Loucy (cell line): Measurements from ENCODE around the gene DDX31.

Source experiments
- H2AFZ ChIP-seq: fragments of 200-600 bp; sonication (generic); 2 replicates; pipeline ENCODE4 v1.6.0; 2016; ENCODE audit warnings: antibody characterized with exemption, mild to moderate bottlenecking, low read length, moderate library complexity
- H3F3A ChIP-seq: fragments of 200-600 bp; 2 replicates; pipeline ENCODE4 v1.6.0; 2016; ENCODE audit warnings: antibody characterized with exemption, low read depth, mild to moderate bottlenecking
- H3K27me3 ChIP-seq: fragments of 200-600 bp; sonication (generic); 2 replicates; pipeline ENCODE4 v1.6.1; 2014; ENCODE audit warnings: low read length, mild to moderate bottlenecking; ENCODE audit not compliant: insufficient read depth, poor library complexity, severe bottlenecking
- H3K36me3 ChIP-seq: fragments of 200-600 bp; sonication (generic); 2 replicates; pipeline ENCODE4 v1.6.1; 2016; ENCODE audit warnings: low read length; ENCODE audit not compliant: insufficient read depth
- H3K4me1 ChIP-seq: fragments of 200-600 bp; sonication (generic); 2 replicates; pipeline ENCODE4 v1.5.1; 2014; ENCODE audit warnings: low read length, mild to moderate bottlenecking; ENCODE audit not compliant: insufficient read depth, poor library complexity, severe bottlenecking
- H3K4me2 ChIP-seq: fragments of 200-600 bp; sonication (generic); 2 replicates; pipeline ENCODE4 v1.6.0; 2014; ENCODE audit warnings: antibody characterized with exemption, low read length, low read depth, mild to moderate bottlenecking; ENCODE audit not compliant: poor library complexity, severe bottlenecking
- H3K4me3 ChIP-seq: fragments of 200-600 bp; sonication (generic); 2 replicates; pipeline ENCODE4 v1.5.1; 2014; ENCODE audit warnings: low read length, mild to moderate bottlenecking, mixed read lengths; ENCODE audit not compliant: poor library complexity, severe bottlenecking
- H3K79me2 ChIP-seq: fragments of 200-600 bp; sonication (generic); 2 replicates; pipeline ENCODE4 v1.6.1; 2014; ENCODE audit warnings: low read length; ENCODE audit not compliant: insufficient read depth
- H3K9ac ChIP-seq: fragments of 200-600 bp; sonication (generic); 2 replicates; pipeline ENCODE4 v1.6.0; 2014; ENCODE audit warnings: mild to moderate bottlenecking, low read depth, low read length, moderate library complexity; ENCODE audit not compliant: poor library complexity, severe bottlenecking
- H3K9me2 ChIP-seq: fragments of 200-600 bp; sonication (generic); replicated peaks from 2 replicates; pipeline ENCODE4 v1.6.1; 2016; ENCODE audit warnings: low read depth, low read length, mixed read lengths
- H3K9me3 ChIP-seq: fragments of 200-600 bp; sonication (generic); 2 replicates; pipeline ENCODE4 v1.6.1; 2014; ENCODE audit warnings: mild to moderate bottlenecking, antibody characterized with exemption, low read length, low read depth; ENCODE audit not compliant: insufficient read depth
- H4K20me1 ChIP-seq: fragments of 200-600 bp; sonication (generic); 2 replicates; pipeline ENCODE4 v1.6.0; 2014; ENCODE audit warnings: antibody characterized with exemption, low read length, mild to moderate bottlenecking; ENCODE audit not compliant: insufficient read depth, poor library complexity, severe bottlenecking
- EZH2phosphoT487 ChIP-seq: fragments of 200-600 bp; IDR thresholded peaks from 2 replicates; pipeline ENCODE4 v1.6.1; 2018; ENCODE audit warnings: antibody characterized with exemption, mild to moderate bottlenecking, moderate library complexity, borderline replicate concordance
- TF ChIP-seq, protein P1 (sequence below): fragments of 200-600 bp; sonication (generic); conservative IDR thresholded peaks from 2 replicates; pipeline ENCODE4 v1.5.1; 2014; ENCODE audit warnings: mild to moderate bottlenecking, antibody characterized with exemption, low read length

DDX31 gene

DNA sequence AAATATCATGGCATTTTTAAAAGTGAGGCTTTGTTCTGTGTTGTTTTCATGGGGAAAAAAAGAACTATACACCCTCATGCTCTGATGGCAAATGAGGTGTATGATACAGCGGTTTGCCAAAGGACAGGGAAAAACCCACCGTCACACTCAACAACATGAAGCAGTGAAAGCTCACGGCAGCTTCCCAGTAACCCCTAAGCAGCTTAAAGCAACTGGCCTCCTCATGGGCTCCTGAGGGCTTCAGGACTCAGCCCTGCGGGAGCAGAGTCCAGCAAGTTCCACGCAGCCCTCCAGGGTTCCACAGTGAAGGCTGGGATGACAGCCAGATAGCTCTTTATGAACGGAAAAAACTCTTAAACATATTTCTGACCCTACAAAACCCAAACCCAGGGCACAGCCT is 74.5 kb downstream of the DDX31 start:
- Histone ChIP-seq H3K9ac (no peak overlapping the region), H2AFZ (no peak overlapping the region), H4K20me1 (no peaks in the 10 kb centered on the region), H3K4me3 (no peak overlapping the region), H3K4me1 (no peaks in the 10 kb centered on the region), H3K4me2 (no peak overlapping the region), H3F3A (no peaks in the 10 kb centered on the region), H3K36me3 (peaks cover 12% of the 10 kb centered on the region; the same call in 1 of the 2 replicates), H3K9me2 (no peaks in the 10 kb centered on the region), H3K27me3 (no peaks in the 10 kb centered on the region), H3K79me2 (no peaks in the 10 kb centered on the region), H3K9me3 (no peaks in the 10 kb centered on the region)
- TF ChIP-seq, protein P1, sequence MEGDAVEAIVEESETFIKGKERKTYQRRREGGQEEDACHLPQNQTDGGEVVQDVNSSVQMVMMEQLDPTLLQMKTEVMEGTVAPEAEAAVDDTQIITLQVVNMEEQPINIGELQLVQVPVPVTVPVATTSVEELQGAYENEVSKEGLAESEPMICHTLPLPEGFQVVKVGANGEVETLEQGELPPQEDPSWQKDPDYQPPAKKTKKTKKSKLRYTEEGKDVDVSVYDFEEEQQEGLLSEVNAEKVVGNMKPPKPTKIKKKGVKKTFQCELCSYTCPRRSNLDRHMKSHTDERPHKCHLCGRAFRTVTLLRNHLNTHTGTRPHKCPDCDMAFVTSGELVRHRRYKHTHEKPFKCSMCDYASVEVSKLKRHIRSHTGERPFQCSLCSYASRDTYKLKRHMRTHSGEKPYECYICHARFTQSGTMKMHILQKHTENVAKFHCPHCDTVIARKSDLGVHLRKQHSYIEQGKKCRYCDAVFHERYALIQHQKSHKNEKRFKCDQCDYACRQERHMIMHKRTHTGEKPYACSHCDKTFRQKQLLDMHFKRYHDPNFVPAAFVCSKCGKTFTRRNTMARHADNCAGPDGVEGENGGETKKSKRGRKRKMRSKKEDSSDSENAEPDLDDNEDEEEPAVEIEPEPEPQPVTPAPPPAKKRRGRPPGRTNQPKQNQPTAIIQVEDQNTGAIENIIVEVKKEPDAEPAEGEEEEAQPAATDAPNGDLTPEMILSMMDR: no peak
- TF ChIP-seq EZH2phosphoT487: no peak

DNA sequence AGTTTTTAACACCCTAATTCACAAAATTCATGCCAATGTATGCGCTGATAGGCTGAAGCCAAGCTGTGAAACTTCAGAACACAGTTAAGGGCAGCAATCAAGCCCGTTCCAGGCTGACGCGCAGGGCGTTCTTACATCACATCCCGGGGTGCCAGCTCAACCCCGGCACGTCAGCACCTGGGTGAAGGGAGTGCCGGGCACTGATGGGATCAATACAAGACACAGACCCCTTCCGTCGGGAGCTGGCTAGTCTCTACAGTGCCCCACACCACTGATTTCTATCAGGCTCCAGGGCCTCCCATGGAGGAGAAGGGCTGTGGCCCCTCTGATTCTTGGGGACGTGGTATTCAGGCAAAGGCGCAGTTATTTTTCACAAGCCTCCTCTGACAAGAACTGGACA is 75.4 kb downstream of the DDX31 start:
- H3K9me3 ChIP-seq: no peaks in the 10 kb centered on the region
- no peak overlapping the region for H2AFZ ChIP-seq
- no peak overlapping the region for H3K4me3 ChIP-seq
- H3K27me3 ChIP-seq: no peaks in the 10 kb centered on the region
- no peaks in the 10 kb centered on the region for H3K79me2 ChIP-seq
- no peak overlapping the region for H3K4me2 ChIP-seq
- no peaks in the 10 kb centered on the region for H3F3A ChIP-seq
- no peaks in the 10 kb centered on the region for H3K9me2 ChIP-seq
- TF ChIP-seq EZH2phosphoT487: no peak
- TF ChIP-seq, protein P1: no peak
- peaks cover 9% of the 10 kb centered on the region; the same call in 1 of the 2 replicates for H3K36me3 ChIP-seq
- no peaks in the 10 kb centered on the region for H4K20me1 ChIP-seq
- H3K4me1 ChIP-seq: no peaks in the 10 kb centered on the region
- no peak overlapping the region for H3K9ac ChIP-seq

DNA sequence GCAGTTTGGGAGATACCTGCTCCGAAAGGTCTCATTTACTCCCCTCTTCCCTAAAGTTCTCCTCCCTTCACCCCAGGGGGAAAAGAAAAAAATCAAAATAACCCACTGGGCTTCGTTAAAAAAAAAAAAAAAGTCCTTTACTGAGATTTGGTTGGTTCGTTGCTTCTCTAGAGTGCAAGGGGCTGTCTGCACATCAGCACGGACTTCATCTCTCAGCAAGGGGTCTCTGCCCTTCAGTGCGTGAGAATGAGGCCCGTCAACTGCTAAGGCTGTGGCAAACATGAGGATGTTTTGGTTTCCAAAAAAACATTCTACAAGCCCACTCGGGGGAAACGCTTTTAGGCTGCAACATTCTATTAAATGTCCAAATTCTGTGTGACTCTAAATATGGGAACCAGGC is 77.3 kb downstream of the DDX31 start:
- H3K4me1 ChIP-seq: no peaks in the 10 kb centered on the region
- H4K20me1 ChIP-seq: no peaks in the 10 kb centered on the region
- H3K36me3 ChIP-seq: peaks cover 9% of the 10 kb centered on the region; the same call in 1 of the 2 replicates
- H3K9ac ChIP-seq: no peak overlapping the region
- H3K4me3 ChIP-seq: no peak overlapping the region
- H3K9me2 ChIP-seq: no peaks in the 10 kb centered on the region
- H3F3A ChIP-seq: no peaks in the 10 kb centered on the region
- no peak overlapping the region for H3K4me2 ChIP-seq
- no peaks in the 10 kb centered on the region for H3K79me2 ChIP-seq
- TF ChIP-seq, protein P1: no peak
- no peak for TF ChIP-seq EZH2phosphoT487
- H2AFZ ChIP-seq: no peak overlapping the region
- no peaks in the 10 kb centered on the region for H3K27me3 ChIP-seq
- H3K9me3 ChIP-seq: no peaks in the 10 kb centered on the region
